Measurements from ENCODE around the gene ATP11A. TPM values are rescaled to one million over a fixed set of nuclear protein-coding genes. Genes with fewer than 3 reads are reported as not detected.
A peak's percentile ranks its signal among the peaks of the same experiment; 100 is the strongest.

The ATP11A gene
- total RNA-seq, 1 experiment from 2014 or later, result 80.4 TPM

DNA sequence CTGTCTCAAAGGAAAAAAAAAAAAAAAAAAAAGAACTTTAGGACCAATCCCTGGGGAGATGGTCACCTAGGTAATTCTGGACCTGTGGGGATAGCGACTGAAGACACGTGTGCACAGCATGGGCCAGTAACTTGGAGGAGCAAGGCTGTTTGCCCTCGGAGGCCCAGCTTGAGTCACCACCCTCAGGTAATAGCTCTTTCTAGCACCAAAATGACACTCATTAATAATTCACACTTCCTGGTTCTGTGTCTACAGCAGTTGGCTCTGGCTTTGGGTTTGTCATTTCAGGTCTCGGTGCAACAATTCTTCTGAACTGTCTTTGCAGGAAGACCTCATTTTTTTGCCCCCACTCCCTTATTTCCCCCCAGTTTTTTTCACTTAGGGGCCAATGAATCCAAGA is 3.9 kb upstream of the ATP11A start:
- H4K20me1 ChIP-seq (ENCODE audit: insufficient read depth), result no peaks in the 10 kb centered on the region
- BruUV-seq (replicated peaks), result no TSS peak
- H3K4me3 ChIP-seq (replicated peaks in 1 of 2; ENCODE audit: low read depth in 1 of 2, low read length in 2 of 2), result no peak overlapping the region
- RAD21 ChIA-PET (ENCODE audit: low non-redundant PET in 1 of 2, low total read pairs in 2 of 2, uncharacterized antibody in 2 of 2, unreplicated experiment in 2 of 2), result interaction anchor here in 1 of 2 experiments (0.6 kb wide), 1 partner anchor 188 kb away, joined by 4 read pairs; no protein-coding TSS in a partner anchor
- DNase-seq (ENCODE audit: low read depth, low spot score) (no peak), ATAC-seq (no peak)
- no peaks in the 10 kb centered on the region for H3K36me3 ChIP-seq (ENCODE audit: control insufficient read depth in 1 of 2, insufficient read depth in 2 of 2, low read length in 2 of 2)
- no peak overlapping the region for H2AFZ ChIP-seq (ENCODE audit: low read depth, low read length, poor library complexity, severe bottlenecking)
- peaks cover 4% of the 10 kb centered on the region for H3K79me2 ChIP-seq (ENCODE audit: insufficient read depth, low read length)
- H3K27ac ChIP-seq (ENCODE audit: low read depth, low read length), result no peak overlapping the region
- 0 out of 2 replicates have a peak overlapping the region, but pooled peaks have one; percentile 9 for H3K4me2 ChIP-seq (ENCODE audit: low read length)
- intact Hi-C loops (cut with micrococcal nuclease), result no loop called here
- H3K4me1 ChIP-seq (ENCODE audit: control insufficient read depth in 1 of 2, insufficient read depth in 2 of 2, low read length in 2 of 2), result peaks cover 3 to 21% of the 10 kb centered on the region in 2 experiments; a peak in 3 of 4 replicates
- POLR2A ChIA-PET, result no interaction called here
- no peaks in the 10 kb centered on the region for H3K9me2 ChIP-seq (ENCODE audit: insufficient read depth)
- no peaks in the 10 kb centered on the region for H3K27me3 ChIP-seq (ENCODE audit: insufficient read depth, low read length)
- no peaks in the 10 kb centered on the region for H3K9me3 ChIP-seq (ENCODE audit: control insufficient read depth in 1 of 2, insufficient read depth in 1 of 2, low read depth in 1 of 2, low read length in 2 of 2)
- CTCF ChIA-PET, result no interaction called here
- H3K9ac ChIP-seq (ENCODE audit: low read length), result no peak overlapping the region
- TF ChIP-seq, protein P1, sequence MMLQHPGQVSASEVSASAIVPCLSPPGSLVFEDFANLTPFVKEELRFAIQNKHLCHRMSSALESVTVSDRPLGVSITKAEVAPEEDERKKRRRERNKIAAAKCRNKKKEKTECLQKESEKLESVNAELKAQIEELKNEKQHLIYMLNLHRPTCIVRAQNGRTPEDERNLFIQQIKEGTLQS (IDR thresholded peaks at IDR 0.05), result no peak
- TF ChIP-seq JUND (IDR thresholded peaks at IDR 0.05), result no peak
- TF ChIP-seq, protein P2, sequence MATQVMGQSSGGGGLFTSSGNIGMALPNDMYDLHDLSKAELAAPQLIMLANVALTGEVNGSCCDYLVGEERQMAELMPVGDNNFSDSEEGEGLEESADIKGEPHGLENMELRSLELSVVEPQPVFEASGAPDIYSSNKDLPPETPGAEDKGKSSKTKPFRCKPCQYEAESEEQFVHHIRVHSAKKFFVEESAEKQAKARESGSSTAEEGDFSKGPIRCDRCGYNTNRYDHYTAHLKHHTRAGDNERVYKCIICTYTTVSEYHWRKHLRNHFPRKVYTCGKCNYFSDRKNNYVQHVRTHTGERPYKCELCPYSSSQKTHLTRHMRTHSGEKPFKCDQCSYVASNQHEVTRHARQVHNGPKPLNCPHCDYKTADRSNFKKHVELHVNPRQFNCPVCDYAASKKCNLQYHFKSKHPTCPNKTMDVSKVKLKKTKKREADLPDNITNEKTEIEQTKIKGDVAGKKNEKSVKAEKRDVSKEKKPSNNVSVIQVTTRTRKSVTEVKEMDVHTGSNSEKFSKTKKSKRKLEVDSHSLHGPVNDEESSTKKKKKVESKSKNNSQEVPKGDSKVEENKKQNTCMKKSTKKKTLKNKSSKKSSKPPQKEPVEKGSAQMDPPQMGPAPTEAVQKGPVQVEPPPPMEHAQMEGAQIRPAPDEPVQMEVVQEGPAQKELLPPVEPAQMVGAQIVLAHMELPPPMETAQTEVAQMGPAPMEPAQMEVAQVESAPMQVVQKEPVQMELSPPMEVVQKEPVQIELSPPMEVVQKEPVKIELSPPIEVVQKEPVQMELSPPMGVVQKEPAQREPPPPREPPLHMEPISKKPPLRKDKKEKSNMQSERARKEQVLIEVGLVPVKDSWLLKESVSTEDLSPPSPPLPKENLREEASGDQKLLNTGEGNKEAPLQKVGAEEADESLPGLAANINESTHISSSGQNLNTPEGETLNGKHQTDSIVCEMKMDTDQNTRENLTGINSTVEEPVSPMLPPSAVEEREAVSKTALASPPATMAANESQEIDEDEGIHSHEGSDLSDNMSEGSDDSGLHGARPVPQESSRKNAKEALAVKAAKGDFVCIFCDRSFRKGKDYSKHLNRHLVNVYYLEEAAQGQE (IDR thresholded peaks at IDR 0.05; ENCODE audit: low read depth), result no peak
- TF ChIP-seq RAD21 (IDR thresholded peaks at IDR 0.05; ENCODE audit: low read depth), result no peak
- TF ChIP-seq, protein P3, sequence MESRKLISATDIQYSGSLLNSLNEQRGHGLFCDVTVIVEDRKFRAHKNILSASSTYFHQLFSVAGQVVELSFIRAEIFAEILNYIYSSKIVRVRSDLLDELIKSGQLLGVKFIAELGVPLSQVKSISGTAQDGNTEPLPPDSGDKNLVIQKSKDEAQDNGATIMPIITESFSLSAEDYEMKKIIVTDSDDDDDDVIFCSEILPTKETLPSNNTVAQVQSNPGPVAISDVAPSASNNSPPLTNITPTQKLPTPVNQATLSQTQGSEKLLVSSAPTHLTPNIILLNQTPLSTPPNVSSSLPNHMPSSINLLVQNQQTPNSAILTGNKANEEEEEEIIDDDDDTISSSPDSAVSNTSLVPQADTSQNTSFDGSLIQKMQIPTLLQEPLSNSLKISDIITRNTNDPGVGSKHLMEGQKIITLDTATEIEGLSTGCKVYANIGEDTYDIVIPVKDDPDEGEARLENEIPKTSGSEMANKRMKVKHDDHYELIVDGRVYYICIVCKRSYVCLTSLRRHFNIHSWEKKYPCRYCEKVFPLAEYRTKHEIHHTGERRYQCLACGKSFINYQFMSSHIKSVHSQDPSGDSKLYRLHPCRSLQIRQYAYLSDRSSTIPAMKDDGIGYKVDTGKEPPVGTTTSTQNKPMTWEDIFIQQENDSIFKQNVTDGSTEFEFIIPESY (IDR thresholded peaks at IDR 0.05; ENCODE audit: extremely low read depth, insufficient replicate concordance, low read length), result no peak
- TF ChIP-seq ZFX (IDR thresholded peaks at IDR 0.05), result no peak
- TF ChIP-seq SP1 (IDR thresholded peaks at IDR 0.05; ENCODE audit: low read depth), result no peak
- TF ChIP-seq CEBPB (IDR thresholded peaks at IDR 0.05; ENCODE audit: low read depth), result no peak
- TF ChIP-seq FOSL1 (IDR thresholded peaks at IDR 0.05; ENCODE audit: low read depth), result no peak
- no peak for TF ChIP-seq ZNF274 (IDR thresholded peaks at IDR 0.05; ENCODE audit: low read depth, low read length)
- TF ChIP-seq, protein P4, sequence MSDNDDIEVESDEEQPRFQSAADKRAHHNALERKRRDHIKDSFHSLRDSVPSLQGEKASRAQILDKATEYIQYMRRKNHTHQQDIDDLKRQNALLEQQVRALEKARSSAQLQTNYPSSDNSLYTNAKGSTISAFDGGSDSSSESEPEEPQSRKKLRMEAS (IDR thresholded peaks at IDR 0.05), result no peak
- TF ChIP-seq SRF (IDR thresholded peaks at IDR 0.05; ENCODE audit: low read depth), result no peak
- no peak for TF ChIP-seq TCF7L2 (IDR thresholded peaks at IDR 0.05; ENCODE audit: borderline replicate concordance, extremely low read depth, insufficient read depth, insufficient read length)

Data from HCT116 (cell line).